ENCODE measurements around the gene MARVELD1.

- no peak for TF ChIP-seq CTCF (IDR thresholded peaks at IDR 0.05)
- TF ChIP-seq POLR2A (IDR thresholded peaks at IDR 0.05): no peak
These were observed 47.1 kb downstream of the MARVELD1 start for GRCh38 chr10:97760461-97761257.

All from testis (tissue), 2 donors.